AML-193 (cell line): Measurements from ENCODE around the gene FAM217A.
"Not testable (repeated sequence)": the region's sequence is repeated elsewhere in the genome, so short reads cannot be mapped to it uniquely, and the experiment has no call there.

Source experiments
- DNase-seq, 2 experiments: peaks; one replicate each; lab custom pipeline; 2025; lab: John Stamatoyannopoulos, UW

FAM217A gene, protein sequence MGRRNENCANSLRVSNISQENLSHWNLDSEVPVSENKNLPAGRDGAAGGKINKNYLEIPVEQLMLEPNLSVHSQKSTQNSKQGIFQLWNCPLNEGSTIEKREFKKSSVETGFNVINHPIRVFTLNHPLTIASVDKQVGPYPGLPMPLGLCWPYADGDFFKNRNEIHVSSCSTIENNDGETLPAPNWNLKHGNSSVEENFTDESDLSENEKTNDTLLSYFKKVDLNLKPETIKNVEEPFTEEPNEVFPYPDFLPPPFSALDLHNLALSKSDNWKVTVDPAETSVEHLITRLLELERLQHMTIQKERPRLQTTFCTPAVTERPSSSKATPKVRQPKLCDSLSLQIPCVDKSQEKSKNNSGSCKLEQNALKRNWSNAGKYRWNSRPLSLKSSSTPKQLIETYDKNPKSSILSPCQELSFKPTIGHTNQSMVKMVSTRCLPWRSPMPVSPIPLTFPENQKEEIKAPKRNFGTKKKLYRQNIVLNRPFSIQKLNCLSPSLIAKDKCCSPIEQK

GRCh38 chr6:4078691-4079471, at the start of gene FAM217A:
Gene FAM217A (minus strand): TSS chr6:4079137. CDS start chr6:4077414, 1,723 bp downstream.
- no peak for DNase-seq

GRCh38 chr6:4128072-4128471, 49.1 kb upstream of the FAM217A start:
- no peak for DNase-seq

- DNase-seq: no peak
Measured at GRCh38 chr6:4125933-4126864, 47.3 kb upstream of the FAM217A start.

DNA sequence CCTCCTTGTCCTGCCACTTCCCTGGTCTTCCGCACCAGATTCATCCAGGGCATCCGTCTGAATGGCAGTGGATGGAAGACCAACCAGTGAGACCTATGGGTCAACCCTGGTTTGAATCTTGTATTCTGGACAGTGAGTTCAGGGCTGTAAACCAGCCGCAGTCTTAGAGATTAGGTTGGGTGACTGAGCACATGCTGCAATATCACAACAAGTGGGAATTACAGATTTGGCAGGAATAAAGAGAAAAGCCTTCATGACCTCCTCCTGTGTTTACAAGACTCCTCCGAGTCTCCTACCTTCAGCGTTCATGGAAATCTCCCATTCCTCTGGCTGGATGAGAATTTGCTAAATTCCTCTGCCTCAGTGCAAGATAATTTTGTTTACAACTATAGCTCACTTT, 46.6 kb upstream of the FAM217A start:
- DNase-seq: no peak

DNA sequence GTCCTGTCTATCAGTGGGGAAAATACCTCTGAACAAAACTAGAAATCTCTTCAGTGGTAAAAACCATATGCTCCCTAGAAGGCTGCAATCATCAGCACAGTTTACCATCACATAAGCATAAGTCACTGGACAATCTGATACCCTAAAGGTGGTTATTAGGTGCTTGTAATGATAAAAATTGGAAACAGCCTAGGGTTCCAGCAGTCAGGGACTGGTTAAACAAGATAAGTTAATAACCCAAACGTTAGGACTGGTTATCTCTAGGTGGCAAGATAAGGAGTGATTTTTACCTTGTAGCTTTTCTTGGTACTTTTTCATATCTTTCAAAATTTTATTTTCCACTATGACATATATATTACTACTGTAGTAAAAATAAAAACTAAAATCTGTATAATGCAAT, 45.4 kb upstream of the FAM217A start:
- DNase-seq: no peak

GRCh38 chr6:4115741-4116140, 36.8 kb upstream of the FAM217A start:
- DNase-seq: no peak

DNA sequence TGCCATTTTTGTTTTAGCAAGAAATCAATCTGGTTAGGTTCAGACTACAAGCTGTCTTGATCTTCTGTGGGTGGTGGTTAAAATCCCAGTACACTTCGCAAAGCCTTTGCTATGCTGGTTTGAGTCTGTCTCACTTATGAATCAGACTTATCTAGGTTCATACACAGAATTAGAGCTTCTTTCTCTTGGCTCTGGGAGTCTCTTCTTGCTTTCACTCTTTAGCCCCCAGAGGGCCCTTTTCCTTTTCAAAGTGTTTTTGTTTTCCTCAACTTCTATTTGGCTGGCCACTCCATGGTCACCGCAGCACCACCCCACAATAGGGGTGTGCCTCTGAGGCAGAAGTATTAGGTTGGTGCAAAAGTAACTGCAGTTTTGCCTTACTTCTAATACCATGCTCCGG, 35.2 kb upstream of the FAM217A start:
- DNase-seq: no peak

- no peak for DNase-seq
Measured at GRCh38 chr6:4113649-4114048, 34.7 kb upstream of the FAM217A start.

- DNase-seq: no peak
Measured at GRCh38 chr6:4112366-4112765, 33.4 kb upstream of the FAM217A start.

GRCh38 chr6:4109363-4109815, 30.5 kb upstream of the FAM217A start:
- DNase-seq: not testable (repeated sequence)

- no peak for DNase-seq
Measured at GRCh38 chr6:4108561-4109093, 29.7 kb upstream of the FAM217A start.

DNA sequence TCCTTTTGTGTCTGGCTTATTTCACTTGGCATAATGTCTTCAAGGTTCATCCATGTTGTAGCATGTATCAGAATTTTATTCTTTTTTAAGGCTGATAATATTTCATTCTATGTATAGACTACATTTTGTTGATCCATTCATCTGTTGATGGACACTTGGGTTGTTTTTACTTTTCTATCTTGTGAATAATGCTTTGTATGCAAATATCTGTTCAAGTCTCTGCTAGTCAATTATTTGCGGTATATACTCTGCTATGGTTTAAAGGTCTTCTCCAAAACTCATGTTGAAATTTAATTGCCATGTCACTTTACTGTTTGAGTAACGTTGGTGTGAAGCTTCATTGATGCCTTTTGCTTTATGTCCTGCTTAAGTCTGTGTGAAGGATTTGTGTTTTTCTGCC, 28.9 kb upstream of the FAM217A start:
- no peak for DNase-seq

DNA sequence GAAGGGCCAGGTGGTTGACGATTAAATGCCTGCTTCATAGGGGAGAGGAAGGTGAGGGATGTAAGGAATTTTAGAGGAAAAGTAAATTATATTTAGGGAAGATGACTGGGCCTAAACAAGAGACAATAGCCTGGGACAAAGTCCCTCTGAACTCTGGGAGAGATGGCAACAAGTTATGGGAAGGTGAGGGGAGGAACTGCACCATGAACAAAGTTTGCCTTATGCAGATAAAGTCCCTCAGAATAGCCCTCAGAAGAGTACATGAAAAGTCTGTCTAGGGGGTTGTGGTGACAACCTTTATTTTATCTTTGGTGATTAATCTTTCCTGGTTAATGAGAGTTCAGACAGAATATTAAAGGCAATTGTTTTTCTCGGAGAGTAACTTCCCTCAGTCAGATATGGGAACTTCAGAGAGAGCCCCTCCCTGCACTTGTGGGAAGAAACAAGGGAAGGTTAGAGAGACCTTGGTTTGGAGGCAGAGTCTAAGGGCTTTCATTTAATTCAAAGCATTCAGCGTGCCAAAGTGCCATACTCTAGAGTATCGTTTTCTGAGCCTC, 27.1 kb upstream of the FAM217A start:
- no peak for DNase-seq

DNA sequence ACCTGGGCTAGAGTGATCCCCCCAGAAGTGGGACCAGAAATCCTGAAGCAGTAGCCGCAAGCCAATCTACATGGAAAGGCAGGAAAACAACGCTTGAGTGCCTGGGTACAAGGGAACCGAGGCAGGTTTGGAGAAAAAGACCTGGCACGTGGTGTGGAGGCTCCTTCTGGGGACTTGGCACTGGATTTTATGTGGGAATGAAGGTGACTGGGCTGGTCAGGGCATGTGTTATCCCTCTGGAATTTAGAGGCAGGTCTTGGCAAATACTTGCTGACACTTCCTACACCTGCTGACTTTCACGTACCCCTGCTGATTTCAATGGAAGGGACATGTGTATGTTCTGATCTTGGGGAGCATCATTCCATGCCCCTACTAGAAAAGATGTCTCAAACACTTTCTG, 25.0 kb upstream of the FAM217A start:
- DNase-seq: no peak

GRCh38 chr6:4102687-4103244, 23.8 kb upstream of the FAM217A start:
- no peak for DNase-seq

- DNase-seq: no peak
Measured at GRCh38 chr6:4101298-4101697, 22.4 kb upstream of the FAM217A start.

DNA sequence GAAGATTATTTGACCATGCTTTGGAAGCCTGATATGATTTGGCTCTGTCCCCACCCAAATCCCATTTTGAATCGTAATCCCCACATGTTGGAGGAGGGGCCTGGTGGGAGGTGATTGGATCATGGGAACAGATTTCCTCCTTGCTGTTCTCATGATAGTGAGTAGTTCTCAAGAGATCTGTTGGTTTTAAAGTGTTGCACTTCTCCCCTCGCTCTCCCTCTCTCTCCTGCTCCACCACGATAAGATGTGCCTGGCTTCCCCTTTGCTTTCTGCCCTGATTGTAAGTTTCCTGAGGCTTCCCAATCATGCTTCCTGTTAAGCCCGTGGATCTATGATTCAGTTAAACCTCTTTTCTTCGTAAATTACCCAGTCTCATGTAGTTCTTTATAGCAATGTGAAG, 21.7 kb upstream of the FAM217A start:
- DNase-seq: no peak

DNA sequence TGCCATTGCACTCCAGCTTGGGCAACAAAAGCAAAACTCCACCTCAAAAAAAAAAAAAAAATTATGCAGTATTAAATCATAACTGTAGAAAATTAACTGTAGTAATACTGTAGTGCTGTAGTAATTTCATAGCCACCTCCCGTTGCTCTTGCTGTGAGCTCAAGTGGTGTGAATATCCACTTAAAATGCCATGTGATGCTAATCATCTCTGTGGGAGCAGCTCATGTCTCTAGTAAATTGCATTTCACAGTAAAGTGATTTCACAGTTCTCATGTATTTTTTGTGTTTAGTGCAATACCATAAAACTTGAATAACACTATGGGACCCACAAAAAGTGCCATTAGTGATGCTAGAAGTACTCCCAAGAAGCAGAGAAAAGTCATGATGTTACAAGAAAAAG, 14.4 kb upstream of the FAM217A start:
- no peak for DNase-seq

DNA sequence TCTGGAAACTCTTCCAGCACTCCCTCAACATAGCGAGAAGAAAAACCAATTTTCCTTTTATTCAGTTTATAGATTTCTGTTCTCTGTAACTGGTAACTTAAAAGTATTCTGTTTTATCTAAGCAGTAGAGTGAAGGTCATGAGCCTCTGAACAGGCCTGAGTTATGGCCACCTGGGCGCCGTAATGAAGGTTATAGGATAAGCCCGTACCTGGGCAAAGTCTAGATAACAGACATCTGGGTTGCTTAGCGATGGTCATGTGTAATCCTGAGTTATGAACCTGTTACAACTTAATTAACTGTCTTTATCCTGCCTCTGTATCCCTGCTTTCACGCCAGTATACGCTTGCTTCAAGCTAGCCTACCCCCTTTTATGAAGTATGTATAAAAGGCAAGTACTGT, 13.0 kb upstream of the FAM217A start:
- DNase-seq: no peak

GRCh38 chr6:4090043-4090442, 11.1 kb upstream of the FAM217A start:
- not testable (repeated sequence) for DNase-seq

- no peak for DNase-seq
Measured at GRCh38 chr6:4088704-4089103, 9.8 kb upstream of the FAM217A start.
